ENCODE results near the gene WDR20.
"Not testable (repeated sequence)": the region's sequence is repeated elsewhere in the genome, so short reads cannot be mapped to it uniquely, and the experiment has no call there.

WDR20 gene

DNA sequence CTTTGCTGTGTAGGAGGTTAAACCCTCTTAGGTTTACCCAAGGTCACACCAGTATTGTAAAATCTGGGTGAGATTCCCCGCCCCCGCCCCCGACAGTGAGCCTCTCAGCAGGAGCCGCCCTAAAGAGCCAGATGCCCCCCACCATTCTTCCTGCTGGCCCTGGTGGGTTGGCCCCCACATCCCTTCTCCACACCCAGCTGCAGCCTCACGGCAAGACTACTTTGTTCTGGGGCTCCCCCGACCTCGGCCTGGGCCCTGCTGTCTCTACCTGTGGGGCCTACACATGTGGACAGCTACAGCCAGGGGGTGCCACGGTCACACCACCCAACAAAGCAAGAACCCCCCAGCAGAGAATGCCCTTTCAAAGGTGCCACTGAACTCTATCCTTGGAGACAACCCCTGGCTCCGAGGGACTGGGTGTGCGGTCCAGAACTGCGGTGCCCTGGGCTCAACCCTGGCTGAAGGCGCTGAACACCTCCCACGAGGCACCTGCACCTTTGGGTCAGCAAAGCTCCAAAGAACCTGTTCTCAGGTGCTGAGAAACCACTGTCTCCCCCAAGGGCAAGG lies 82.4 kb downstream of the WDR20 start:
- DNase-seq: no peak

DNA sequence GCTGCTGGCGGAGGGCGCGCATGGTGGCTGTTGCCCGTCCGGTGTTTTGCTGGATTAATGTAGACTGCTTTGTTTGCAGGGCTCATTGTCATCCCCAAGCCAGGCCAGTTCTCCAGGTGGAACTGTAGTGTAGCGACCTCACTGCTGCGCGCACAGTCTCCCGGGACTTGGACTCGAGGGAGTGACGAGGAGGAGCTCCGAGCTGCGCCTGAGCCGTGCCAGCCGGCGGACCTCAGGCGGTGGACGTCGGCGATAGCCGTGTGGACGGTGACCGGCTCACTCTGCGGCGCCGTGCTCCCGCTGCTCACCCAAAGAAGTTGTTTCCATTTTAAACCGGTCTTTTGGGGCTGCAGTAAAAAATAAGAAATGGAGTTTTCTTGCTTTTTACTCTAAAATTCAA lies 83.1 kb downstream of the WDR20 start:
- DNase-seq: no peak

GRCh38 chr14:102223682-102224081 lies 84.0 kb downstream of the WDR20 start:
- DNase-seq: no peak

- DNase-seq: no peak
Measured at GRCh38 chr14:102225386-102225785, 85.7 kb downstream of the WDR20 start.

DNA sequence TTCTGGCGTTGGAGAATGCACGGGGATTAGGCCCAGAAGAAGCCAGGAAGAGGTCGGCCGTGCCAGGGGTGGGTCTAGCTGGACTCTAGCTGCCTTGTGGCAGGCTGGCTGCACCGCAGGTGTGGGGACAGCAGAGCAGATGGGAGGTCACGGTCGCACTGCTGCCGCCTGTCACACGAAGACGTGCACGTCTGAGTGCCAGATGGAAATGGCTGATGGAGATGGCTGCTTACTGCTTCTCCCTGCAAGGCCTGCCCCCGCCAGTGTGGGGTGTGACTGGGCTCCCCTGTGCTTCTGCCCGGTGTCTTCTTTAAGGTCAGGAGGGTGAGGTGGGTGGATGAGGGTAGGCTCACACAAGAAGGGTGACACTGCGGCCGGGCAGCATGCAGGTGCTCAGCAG lies 86.2 kb downstream of the WDR20 start:
- DNase-seq: no peak

DNA sequence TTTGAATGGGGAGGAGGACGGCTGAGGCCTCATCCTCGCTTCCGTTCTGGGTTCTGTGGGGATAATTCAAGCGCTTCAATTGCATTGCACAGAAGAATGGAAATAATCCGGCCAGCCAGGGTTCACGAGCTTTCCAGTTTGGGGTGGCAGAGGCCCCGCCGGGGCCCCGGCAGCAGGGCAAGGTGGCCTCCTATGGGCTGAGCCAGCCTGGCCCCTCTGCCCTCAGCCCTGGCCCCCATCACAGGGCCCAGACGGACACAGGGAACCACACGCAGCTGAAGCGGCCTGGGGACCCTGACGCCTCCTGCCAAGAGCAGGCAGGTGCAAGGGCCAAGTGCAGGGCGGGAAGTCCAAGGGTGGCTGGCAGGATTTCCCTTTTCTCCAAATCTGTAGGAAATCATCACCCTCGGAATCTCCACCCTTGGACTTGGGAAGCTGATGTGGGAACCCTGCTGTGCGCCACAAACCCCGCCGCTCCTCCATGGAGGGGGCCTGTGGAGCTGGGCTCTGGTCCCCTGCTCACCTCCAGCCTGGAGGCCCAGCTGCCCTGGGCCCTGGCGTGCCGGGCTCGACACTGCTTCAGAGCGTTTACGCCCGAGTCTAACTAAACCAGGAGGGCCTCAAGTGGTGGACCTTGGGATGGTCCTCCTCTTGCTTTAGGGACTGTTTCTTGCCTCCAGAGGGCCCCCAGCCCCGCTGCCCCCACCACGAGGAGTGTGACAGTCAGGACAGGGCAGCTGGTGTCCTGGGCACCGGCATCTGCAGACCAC lies 86.8 kb downstream of the WDR20 start:
- no peak for DNase-seq

GRCh38 chr14:102227184-102227964 lies 87.7 kb downstream of the WDR20 start:
- DNase-seq: no peak

DNA sequence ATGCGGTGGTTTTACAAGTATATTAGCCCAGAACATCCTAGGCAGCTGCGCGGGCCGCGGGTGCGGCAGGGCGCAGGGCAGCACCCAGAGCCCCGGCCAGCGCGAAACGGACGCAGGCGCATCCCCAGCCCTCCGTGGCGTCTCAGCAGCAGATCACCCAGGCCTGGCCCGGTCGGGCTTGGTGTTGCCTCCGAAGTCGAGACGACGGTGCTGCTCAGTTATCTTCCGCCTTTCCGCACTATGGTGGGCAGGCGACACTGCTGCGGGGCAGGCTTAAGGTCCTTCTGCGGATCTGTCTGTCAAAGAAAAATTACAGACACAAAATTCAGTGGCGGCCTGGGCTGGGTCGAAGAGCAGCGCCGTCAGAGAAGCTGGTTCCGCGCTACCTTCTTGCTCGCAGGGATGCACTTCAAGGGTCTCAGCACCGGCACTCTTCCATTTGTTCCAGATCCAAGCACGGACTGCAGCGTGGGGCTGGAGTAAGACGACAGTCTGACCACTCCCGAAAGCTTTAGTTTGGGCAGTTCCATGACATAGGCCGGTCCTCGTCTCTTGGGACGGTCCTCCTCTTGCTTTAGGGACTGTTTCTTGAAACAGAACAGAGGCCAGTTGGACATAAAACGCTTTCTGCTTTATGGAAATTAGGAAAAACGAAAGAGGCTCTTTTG lies 89.5 kb downstream of the WDR20 start:
- no peak for DNase-seq

DNA sequence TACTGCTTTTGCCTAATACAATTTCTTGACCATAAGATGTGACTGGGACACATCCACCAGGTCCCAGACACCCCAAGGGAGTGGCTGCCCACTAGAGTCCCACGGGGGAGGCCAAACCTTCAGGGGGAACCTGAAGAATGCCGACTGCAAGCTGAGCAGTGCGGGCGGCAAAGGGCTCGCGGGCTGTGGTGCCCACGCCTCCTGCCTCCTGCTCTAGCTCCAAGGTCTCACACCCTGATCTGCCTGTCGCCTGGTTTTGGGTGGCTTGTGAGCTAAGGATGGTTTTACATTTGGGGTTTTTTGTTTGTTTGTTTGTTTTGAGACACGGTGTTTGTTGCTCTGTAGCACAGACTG lies 90.0 kb downstream of the WDR20 start:
- DNase-seq: no peak

- DNase-seq: no peak
Measured at GRCh38 chr14:102230481-102231210, 90.9 kb downstream of the WDR20 start.

- DNase-seq: peak; percentile 23
Measured at GRCh38 chr14:102231476-102232347, 92.0 kb downstream of the WDR20 start.

- DNase-seq: no peak
Measured at GRCh38 chr14:102232348-102232625, 92.6 kb downstream of the WDR20 start.

- no peak for DNase-seq
Measured at GRCh38 chr14:102233081-102233480, 93.4 kb downstream of the WDR20 start.

DNA sequence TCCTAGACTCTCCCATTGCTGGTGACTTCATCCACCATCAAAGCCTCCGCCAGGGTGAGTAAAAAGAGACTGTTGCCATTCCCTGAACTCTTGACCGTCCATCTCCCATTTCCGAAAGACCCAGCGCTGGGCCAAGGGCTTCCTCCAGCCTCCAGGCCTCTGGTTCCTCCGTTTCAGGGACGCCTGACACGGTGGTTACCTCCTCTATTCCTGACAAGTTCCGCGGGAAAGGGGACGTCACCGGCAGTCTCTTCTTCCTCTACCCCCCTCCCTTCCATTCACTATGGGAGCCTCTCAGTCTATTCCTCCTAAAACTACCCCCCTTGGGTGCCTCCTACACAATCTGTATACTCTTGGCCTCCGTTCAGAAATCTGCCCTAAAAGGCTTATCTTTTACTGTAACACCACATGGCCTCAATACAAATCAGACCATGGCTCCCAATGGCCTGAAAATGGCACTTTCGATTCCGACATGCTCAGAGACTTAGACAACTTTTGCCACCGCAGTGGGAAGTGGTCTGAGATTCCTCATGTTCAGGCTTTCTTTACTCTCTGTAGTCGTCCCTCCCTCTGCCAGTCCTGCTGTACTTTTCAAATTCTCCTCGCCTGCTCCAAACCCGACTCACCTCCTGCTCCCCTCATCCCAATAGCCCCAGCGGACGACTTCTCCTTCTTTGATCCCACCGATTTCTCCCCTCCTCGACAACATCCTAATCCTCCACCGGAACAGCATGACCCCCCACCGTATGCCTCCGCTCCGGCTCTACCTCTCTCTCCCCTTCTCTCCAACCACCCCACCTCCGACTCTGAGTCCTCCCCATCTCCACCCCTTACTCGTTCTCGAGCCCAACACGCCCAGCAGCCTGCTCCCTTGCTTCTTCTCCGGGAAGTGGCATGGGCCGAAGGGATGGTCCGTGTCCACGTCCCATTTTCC lies 94.9 kb downstream of the WDR20 start:
- DNase-seq: peak; percentile 26

- DNase-seq: no peak
Measured at GRCh38 chr14:102235275-102235897, 95.7 kb downstream of the WDR20 start.

GRCh38 chr14:102236026-102236425 lies 96.3 kb downstream of the WDR20 start:
- no peak for DNase-seq

- no peak for DNase-seq
Measured at GRCh38 chr14:102238131-102238530, 98.4 kb downstream of the WDR20 start.

GRCh38 chr14:102238766-102239165 lies 99.1 kb downstream of the WDR20 start:
- DNase-seq: no peak

- DNase-seq: no peak
Measured at GRCh38 chr14:102239231-102239630, 99.5 kb downstream of the WDR20 start.

DNA sequence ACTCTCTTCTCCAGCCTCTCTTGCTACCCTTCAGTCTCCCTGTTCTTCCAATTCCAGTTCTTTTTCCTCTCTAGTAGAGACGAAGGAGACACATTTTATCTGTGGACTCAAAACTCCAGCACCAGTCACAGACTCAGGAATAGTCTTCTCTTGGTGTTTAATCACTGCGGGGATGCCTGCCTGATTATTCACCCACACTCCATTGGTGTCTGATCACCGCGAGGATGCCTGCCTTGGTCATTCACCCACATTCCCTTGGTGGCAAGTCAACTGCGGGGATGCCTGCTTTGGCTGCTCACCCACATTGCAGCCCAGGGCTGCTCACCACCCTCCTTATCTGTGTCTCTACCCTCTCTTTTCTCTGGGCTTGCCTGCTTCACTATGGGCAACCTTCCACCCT lies 100.8 kb downstream of the WDR20 start:
- DNase-seq: not testable (repeated sequence)
